Esophagus squamous epithelium (tissue), 5 donors: ENCODE data around the gene CDV3. TPM values are rescaled to one million over a fixed set of nuclear protein-coding genes. Genes with fewer than 3 reads are reported as not detected.

Experiments
- DNase-seq: peaks from one replicate; lab custom pipeline; 2025; lab: John Stamatoyannopoulos, UW
- H3K27ac ChIP-seq, 4 donors: fragments of 200-600 bp; sonication (generic); one replicate each; pipeline ENCODE4 v1.5.1; 2016 to 2019; ENCODE audit warnings: mild to moderate bottlenecking in 1 of 4
- H3K27me3 ChIP-seq, 4 donors: fragments of 200-600 bp; sonication (generic); 1 replicate in 3 of 4; 2 replicates in 1 of 4; pipeline versions ENCODE4 v1.5.1 to v1.6.0; 2017 to 2021; ENCODE audit warnings: antibody characterized with exemption in 1 of 4
- H3K36me3 ChIP-seq, 3 donors: fragments of 200-600 bp; sonication (generic); one replicate each; pipeline ENCODE4 v1.5.1; 2016 to 2019
- H3K4me1 ChIP-seq, 3 donors: fragments of 200-600 bp; sonication (generic); one replicate each; pipeline ENCODE4 v1.5.1; 2017 to 2019
- H3K4me3 ChIP-seq, 4 donors: fragments of 200-600 bp; sonication (generic); 1 replicate in 3 of 4; 2 replicates in 1 of 4; pipeline ENCODE4 v1.5.1; 2016 to 2019; ENCODE audit warnings: mild to moderate bottlenecking in 2 of 4, moderate library complexity in 1 of 4
- H3K9me3 ChIP-seq, 3 donors: fragments of 200-600 bp; sonication (generic); one replicate each; pipeline ENCODE4 v1.5.1; 2016 to 2019
- CTCF ChIP-seq, 6 experiments: fragments of 450-650 bp in 4 of 6; fragments of 200-600 bp in 2 of 6; sonication (generic) in 2 of 6; IDR thresholded peaks; one replicate each; pipeline ENCODE4 v1.5.1; 2016 to 2019; ENCODE audit warnings: antibody characterized with exemption in 6 of 6, mild to moderate bottlenecking in 4 of 6, moderate library complexity in 4 of 6
- POLR2A ChIP-seq, 4 donors: fragments of 450-650 bp; IDR thresholded peaks; one replicate each; pipeline ENCODE4 v1.6.1; 2017; ENCODE audit warnings: antibody characterized with exemption in 4 of 4, mild to moderate bottlenecking in 4 of 4, moderate library complexity in 3 of 4
- WGBS, 2 donors: methylation state at CpG; one replicate each; pipeline ENCODE4 v1.1.5; 2018; 5-methylcytosine and 5-hydroxymethylcytosine counted together
- intact Hi-C: fragments of 100-400 bp; cut with DNase I; formaldehyde crosslinking; loops from one replicate; pipeline ENCODE4 v1.15.0; 2022
- total RNA-seq, 4 donors: library from RNA; depleted of rRNA; stranded (reverse); fragments of >200 nt; gene quantifications; one replicate each; pipeline ENCODE4 v1.1.0, GENCODE V29; 2016
- donor health status: DM: yes; HTN: yes; CAD: no.

CDV3 gene
- total RNA-seq, 4 donors from 2014 or later, result 94.5 to 120 (median 119) TPM

GRCh38 chr3:133568294-133569014 is 5.0 kb upstream of the CDV3 start:
- Histone ChIP-seq H3K27me3 (no peaks in the 10 kb centered on the region), H3K27ac (peak overlapping the region in 3 of 4 donors; percentile 52 to 95 (median 75)), H3K4me1 (peaks cover 6 to 55% (median 20%) of the 10 kb centered on the region in 3 donors), H3K36me3 (no peaks in the 10 kb centered on the region), H3K9me3 (no peaks in the 10 kb centered on the region), H3K4me3 (no peak overlapping the region)
- WGBS, 2 donors, result 46 to 56% methylated on average over 8 of the region's 8 CpGs
- intact Hi-C loops, result no loop called here
- TF ChIP-seq CTCF (IDR thresholded peaks at IDR 0.05) (no peak), POLR2A (IDR thresholded peaks at IDR 0.05) (no peak)
- DNase-seq, result no peak

GRCh38 chr3:133570139-133570936 is 3.1 kb upstream of the CDV3 start:
- peak overlapping the region; percentile 52 to 95 (median 77) for H3K27ac ChIP-seq
- WGBS, 2 donors, result 66 to 88% methylated on average over 4 to 5 of the region's 5 CpGs

GRCh38 chr3:133570937-133571320 is 2.6 kb upstream of the CDV3 start:
- H3K4me3 ChIP-seq, result no peak overlapping the region
- TF ChIP-seq CTCF (IDR thresholded peaks at IDR 0.05) (no peak), POLR2A (IDR thresholded peaks at IDR 0.05) (no peak)
- peaks cover 0 to 8% (median 0%) of the 10 kb centered on the region in 3 donors for H3K36me3 ChIP-seq
- 56 to 69% methylated on average over 2 of the region's 2 CpGs for WGBS, 2 donors
- intact Hi-C loops, result loop anchor here (10.0 kb wide), 1 partner anchor 116 kb away; no protein-coding TSS in a partner anchor
- no peaks in the 10 kb centered on the region for H3K27me3 ChIP-seq
- peaks cover 9 to 67% (median 30%) of the 10 kb centered on the region in 3 donors for H3K4me1 ChIP-seq
- H3K27ac ChIP-seq, result peak overlapping the region in 3 of 4 donors; percentile 52 to 95 (median 91)
- no peak for DNase-seq
- H3K9me3 ChIP-seq, result no peaks in the 10 kb centered on the region

More at GRCh38 chr3:133570139-133570936, 3.1 kb upstream of the CDV3 start:
- TF ChIP-seq CTCF (IDR thresholded peaks at IDR 0.05), result no peak
- TF ChIP-seq POLR2A (IDR thresholded peaks at IDR 0.05), result no peak
- Histone ChIP-seq H3K27me3 (no peaks in the 10 kb centered on the region), H3K4me1 (peaks cover 6 to 61% (median 24%) of the 10 kb centered on the region in 3 donors), H3K9me3 (no peaks in the 10 kb centered on the region), H3K36me3 (peaks cover 0 to 3% (median 0%) of the 10 kb centered on the region in 3 donors), H3K4me3 (no peak overlapping the region)
- DNase-seq, result no peak
- intact Hi-C loops, result loop anchor here (10.0 kb wide), 1 partner anchor 116 kb away; no protein-coding TSS in a partner anchor

GRCh38 chr3:133572158-133573053 is 1.1 kb upstream of the CDV3 start:
- intact Hi-C loops, result loop anchor here (10.0 kb wide), 1 partner anchor 118 kb away; no protein-coding TSS in a partner anchor
- 62 to 78% methylated on average over 10 to 17 of the region's 19 CpGs for WGBS, 2 donors
- no peak for DNase-seq
- Histone ChIP-seq H3K27ac (peak overlapping the region; percentile 82 to 95 (median 90)), H3K4me3 (peak overlapping the region in 3 of 4 donors; percentile 33 to 90 (median 40)), H3K27me3 (no peaks in the 10 kb centered on the region), H3K36me3 (peaks cover 0 to 21% (median 5%) of the 10 kb centered on the region in 3 donors), H3K9me3 (no peaks in the 10 kb centered on the region), H3K4me1 (peaks cover 18 to 82% (median 43%) of the 10 kb centered on the region in 3 donors)
- TF ChIP-seq POLR2A (IDR thresholded peaks at IDR 0.05) (no peak), CTCF (IDR thresholded peaks at IDR 0.05) (no peak)
